ENCODE data around the gene STK32B.

Gene STK32B

DNA sequence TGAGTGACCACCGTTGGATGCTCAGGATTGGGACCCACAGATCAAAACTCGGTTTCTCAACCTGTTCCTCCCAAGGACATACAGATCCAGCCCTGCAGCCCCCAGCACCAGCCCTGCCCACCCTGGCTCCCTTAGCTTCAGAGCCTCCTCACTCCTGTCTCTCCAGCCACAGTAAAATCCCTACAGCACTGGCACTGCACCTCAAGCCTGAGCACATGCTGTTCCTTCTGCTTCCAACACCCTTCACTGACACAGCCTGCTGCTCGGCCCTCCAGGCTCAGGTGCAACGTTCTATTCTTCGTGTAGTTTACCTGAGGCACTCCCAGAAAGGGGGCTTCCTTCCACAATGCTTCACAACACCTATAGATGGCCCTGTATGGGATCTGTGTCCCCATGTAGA, 493.5 kb downstream of the STK32B start:
- DNase-seq (ENCODE audit: low read depth), result no peak
- TF ChIP-seq, protein P1, sequence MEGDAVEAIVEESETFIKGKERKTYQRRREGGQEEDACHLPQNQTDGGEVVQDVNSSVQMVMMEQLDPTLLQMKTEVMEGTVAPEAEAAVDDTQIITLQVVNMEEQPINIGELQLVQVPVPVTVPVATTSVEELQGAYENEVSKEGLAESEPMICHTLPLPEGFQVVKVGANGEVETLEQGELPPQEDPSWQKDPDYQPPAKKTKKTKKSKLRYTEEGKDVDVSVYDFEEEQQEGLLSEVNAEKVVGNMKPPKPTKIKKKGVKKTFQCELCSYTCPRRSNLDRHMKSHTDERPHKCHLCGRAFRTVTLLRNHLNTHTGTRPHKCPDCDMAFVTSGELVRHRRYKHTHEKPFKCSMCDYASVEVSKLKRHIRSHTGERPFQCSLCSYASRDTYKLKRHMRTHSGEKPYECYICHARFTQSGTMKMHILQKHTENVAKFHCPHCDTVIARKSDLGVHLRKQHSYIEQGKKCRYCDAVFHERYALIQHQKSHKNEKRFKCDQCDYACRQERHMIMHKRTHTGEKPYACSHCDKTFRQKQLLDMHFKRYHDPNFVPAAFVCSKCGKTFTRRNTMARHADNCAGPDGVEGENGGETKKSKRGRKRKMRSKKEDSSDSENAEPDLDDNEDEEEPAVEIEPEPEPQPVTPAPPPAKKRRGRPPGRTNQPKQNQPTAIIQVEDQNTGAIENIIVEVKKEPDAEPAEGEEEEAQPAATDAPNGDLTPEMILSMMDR (conservative IDR thresholded peaks at IDR 0.05; ENCODE audit: low read depth, low read length), result no peak
- H3K4me3 ChIP-seq (ENCODE audit: low read length), result no peak overlapping the region

DNA sequence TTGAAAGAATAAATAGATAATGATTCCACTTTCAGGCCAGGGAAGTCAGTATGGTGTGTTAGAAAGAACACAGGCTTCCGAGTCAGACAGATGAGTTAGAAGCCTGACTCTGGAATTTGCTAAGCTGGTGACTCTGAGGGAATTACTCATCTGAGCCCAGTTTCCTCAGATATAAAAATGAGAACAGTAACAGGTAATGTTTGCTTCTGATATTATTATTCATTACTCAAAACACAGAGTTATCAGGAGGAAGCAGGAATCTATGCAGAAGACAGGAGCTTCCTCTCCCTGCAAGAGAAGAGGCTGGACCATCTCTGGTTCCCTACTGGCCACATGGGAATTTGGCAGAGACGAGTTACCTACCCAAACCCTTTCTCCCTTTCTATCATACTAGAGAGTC, 494.0 kb downstream of the STK32B start:
- no peak overlapping the region for H3K4me3 ChIP-seq (ENCODE audit: low read length)
- TF ChIP-seq, protein P1 (conservative IDR thresholded peaks at IDR 0.05; ENCODE audit: low read depth, low read length), result no peak
- no peak for DNase-seq (ENCODE audit: low read depth)

DNA sequence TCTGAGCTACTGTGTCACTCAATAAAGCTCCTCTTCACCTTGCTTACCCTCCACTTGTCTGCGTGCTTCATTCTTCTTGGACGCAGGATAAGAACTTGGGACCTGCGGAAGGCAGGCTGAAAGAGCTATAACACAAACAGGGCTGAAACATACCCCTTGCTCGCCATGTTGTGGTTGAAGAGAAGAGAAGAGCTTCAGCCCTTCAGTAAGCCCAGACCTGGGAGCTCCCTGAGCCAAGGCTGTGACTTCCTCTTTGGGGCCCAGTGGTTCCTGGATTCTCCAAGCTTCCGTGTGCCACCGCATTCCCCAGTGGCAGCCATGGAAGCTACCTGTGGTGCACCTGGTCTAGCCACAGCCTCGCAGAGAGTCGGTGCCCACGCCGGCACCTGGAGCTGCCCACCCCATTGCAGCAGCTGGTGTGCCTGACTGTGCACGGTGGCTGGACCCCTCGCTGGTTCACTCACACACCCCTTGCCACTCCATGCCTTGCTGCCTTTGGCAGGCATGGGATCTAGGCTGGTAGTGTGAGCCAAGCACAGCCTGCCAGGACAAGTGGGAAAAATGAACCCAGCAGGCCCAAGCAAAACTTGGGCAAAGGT, 496.5 kb downstream of the STK32B start:
- no peak for DNase-seq (ENCODE audit: low read depth)
- TF ChIP-seq, protein P1 (conservative IDR thresholded peaks at IDR 0.05; ENCODE audit: low read depth, low read length), result no peak
- H3K4me3 ChIP-seq (ENCODE audit: low read length), result no peak overlapping the region
